Loucy (cell line): ENCODE measurements around the gene AAK1.

ENCODE experiments used
- H2AFZ ChIP-seq: fragments of 200-600 bp; sonication (generic); 2 replicates; pipeline ENCODE4 v1.6.0; 2016; ENCODE audit warnings: antibody characterized with exemption, mild to moderate bottlenecking, low read length, moderate library complexity
- H3F3A ChIP-seq: fragments of 200-600 bp; 2 replicates; pipeline ENCODE4 v1.6.0; 2016; ENCODE audit warnings: antibody characterized with exemption, low read depth, mild to moderate bottlenecking
- H3K27me3 ChIP-seq: fragments of 200-600 bp; sonication (generic); 2 replicates; pipeline ENCODE4 v1.6.1; 2014; ENCODE audit warnings: low read length, mild to moderate bottlenecking; ENCODE audit not compliant: insufficient read depth, poor library complexity, severe bottlenecking
- H3K36me3 ChIP-seq: fragments of 200-600 bp; sonication (generic); 2 replicates; pipeline ENCODE4 v1.6.1; 2016; ENCODE audit warnings: low read length; ENCODE audit not compliant: insufficient read depth
- H3K4me1 ChIP-seq: fragments of 200-600 bp; sonication (generic); 2 replicates; pipeline ENCODE4 v1.5.1; 2014; ENCODE audit warnings: low read length, mild to moderate bottlenecking; ENCODE audit not compliant: insufficient read depth, poor library complexity, severe bottlenecking
- H3K4me2 ChIP-seq: fragments of 200-600 bp; sonication (generic); 2 replicates; pipeline ENCODE4 v1.6.0; 2014; ENCODE audit warnings: antibody characterized with exemption, low read length, low read depth, mild to moderate bottlenecking; ENCODE audit not compliant: poor library complexity, severe bottlenecking
- H3K4me3 ChIP-seq: fragments of 200-600 bp; sonication (generic); 2 replicates; pipeline ENCODE4 v1.5.1; 2014; ENCODE audit warnings: low read length, mild to moderate bottlenecking, mixed read lengths; ENCODE audit not compliant: poor library complexity, severe bottlenecking
- H3K79me2 ChIP-seq: fragments of 200-600 bp; sonication (generic); 2 replicates; pipeline ENCODE4 v1.6.1; 2014; ENCODE audit warnings: low read length; ENCODE audit not compliant: insufficient read depth
- H3K9ac ChIP-seq: fragments of 200-600 bp; sonication (generic); 2 replicates; pipeline ENCODE4 v1.6.0; 2014; ENCODE audit warnings: mild to moderate bottlenecking, low read depth, low read length, moderate library complexity; ENCODE audit not compliant: poor library complexity, severe bottlenecking
- H3K9me2 ChIP-seq: fragments of 200-600 bp; sonication (generic); replicated peaks from 2 replicates; pipeline ENCODE4 v1.6.1; 2016; ENCODE audit warnings: low read depth, low read length, mixed read lengths
- H3K9me3 ChIP-seq: fragments of 200-600 bp; sonication (generic); 2 replicates; pipeline ENCODE4 v1.6.1; 2014; ENCODE audit warnings: mild to moderate bottlenecking, antibody characterized with exemption, low read length, low read depth; ENCODE audit not compliant: insufficient read depth
- H4K20me1 ChIP-seq: fragments of 200-600 bp; sonication (generic); 2 replicates; pipeline ENCODE4 v1.6.0; 2014; ENCODE audit warnings: antibody characterized with exemption, low read length, mild to moderate bottlenecking; ENCODE audit not compliant: insufficient read depth, poor library complexity, severe bottlenecking
- EZH2phosphoT487 ChIP-seq: fragments of 200-600 bp; IDR thresholded peaks from 2 replicates; pipeline ENCODE4 v1.6.1; 2018; ENCODE audit warnings: antibody characterized with exemption, mild to moderate bottlenecking, moderate library complexity, borderline replicate concordance
- TF ChIP-seq, protein P1 (sequence below): fragments of 200-600 bp; sonication (generic); conservative IDR thresholded peaks from 2 replicates; pipeline ENCODE4 v1.5.1; 2014; ENCODE audit warnings: mild to moderate bottlenecking, antibody characterized with exemption, low read length

The AAK1 gene

DNA sequence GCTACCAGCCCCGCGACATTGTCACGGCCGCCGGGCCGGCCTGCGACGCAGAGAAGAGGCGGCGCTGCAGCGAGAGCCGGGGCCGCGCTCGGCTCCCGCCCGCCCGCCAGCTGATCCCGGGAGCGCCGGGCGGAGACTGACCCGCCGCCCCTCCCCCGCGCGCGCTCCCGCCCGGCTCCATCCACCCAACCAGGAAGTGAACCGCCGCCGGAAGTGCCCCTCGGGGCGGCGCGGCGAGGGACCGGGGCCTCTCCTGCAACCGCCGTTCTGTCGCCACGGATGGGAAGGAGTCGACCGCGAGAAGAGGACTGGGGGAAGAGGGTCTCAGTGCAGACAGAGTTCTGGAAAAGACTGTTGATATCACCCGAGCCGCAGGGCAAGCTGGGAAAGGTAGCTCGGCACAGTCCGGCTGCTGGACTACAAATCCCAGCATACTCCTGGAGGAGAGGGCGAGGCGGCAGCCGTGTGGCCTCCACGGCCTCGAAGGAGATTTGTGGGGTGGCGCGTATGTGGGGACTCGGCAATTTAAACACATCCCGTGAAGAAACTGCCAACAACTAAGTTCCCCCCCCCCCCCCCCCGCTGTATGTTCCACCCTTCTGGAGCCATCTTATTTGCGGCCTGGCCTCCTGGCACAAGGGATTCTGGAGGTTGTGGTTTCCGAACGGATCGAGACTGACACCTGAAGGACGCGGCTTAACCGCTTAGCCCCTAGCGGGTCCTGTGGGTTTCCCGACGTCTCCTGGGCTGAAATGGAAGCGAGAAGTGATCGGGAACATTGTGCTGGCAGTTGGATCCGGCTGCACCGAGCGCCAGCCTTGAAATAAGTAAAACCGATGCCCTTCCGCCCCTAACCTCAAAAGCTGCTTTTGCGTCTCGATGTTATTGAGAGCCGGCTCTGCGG is at the start of gene AAK1:
TSS of gene AAK1 (minus strand) at position 138 of the 904 bp plus-strand sequence. CDS start 699 bp downstream, outside the sequence.
- Histone ChIP-seq H3K9me3 (no peaks in the 10 kb centered on the region), H4K20me1 (peaks cover 37% of the 10 kb centered on the region), H3K36me3 (no peaks in the 10 kb centered on the region), H3K79me2 (peaks cover 46% of the 10 kb centered on the region), H3K4me1 (peaks cover 67% of the 10 kb centered on the region), H3K9ac (peak within 1 kb of the TSS; percentile 94), H3K4me2 (peak within 1 kb of the TSS; percentile 87), H3F3A (peaks cover 35% of the 10 kb centered on the region), H2AFZ (peak within 1 kb of the TSS; percentile 91), H3K27me3 (no peaks in the 10 kb centered on the region), H3K4me3 (peak within 1 kb of the TSS; percentile 81), H3K9me2 (no peaks in the 10 kb centered on the region)
- no peak for TF ChIP-seq EZH2phosphoT487
- TF ChIP-seq, protein P1, sequence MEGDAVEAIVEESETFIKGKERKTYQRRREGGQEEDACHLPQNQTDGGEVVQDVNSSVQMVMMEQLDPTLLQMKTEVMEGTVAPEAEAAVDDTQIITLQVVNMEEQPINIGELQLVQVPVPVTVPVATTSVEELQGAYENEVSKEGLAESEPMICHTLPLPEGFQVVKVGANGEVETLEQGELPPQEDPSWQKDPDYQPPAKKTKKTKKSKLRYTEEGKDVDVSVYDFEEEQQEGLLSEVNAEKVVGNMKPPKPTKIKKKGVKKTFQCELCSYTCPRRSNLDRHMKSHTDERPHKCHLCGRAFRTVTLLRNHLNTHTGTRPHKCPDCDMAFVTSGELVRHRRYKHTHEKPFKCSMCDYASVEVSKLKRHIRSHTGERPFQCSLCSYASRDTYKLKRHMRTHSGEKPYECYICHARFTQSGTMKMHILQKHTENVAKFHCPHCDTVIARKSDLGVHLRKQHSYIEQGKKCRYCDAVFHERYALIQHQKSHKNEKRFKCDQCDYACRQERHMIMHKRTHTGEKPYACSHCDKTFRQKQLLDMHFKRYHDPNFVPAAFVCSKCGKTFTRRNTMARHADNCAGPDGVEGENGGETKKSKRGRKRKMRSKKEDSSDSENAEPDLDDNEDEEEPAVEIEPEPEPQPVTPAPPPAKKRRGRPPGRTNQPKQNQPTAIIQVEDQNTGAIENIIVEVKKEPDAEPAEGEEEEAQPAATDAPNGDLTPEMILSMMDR = no peak

DNA sequence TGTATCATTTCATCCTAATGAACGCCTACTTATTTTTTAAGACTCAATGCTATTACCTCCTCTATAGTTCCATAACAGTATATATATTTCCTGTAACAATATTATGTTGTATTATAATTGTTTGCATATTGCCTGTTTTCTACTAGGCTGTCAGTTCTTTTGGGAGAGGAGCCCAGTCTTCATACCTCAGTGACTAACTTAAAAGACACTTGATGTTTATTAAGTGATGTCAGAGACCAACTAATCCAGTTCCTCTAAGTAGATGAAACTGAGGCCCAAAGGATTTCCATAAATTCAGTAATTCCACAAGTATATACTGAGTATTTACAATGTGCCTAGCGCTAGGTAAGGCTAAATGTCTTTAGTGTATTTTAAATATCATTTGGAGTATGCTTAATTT is 48.9 kb upstream of the AAK1 start:
- Histone ChIP-seq H3K27me3 (no peaks in the 10 kb centered on the region), H3K9me3 (no peaks in the 10 kb centered on the region), H3K36me3 (no peaks in the 10 kb centered on the region), H3K4me1 (peaks cover 35% of the 10 kb centered on the region), H3K79me2 (no peaks in the 10 kb centered on the region), H3K9ac (no peak overlapping the region), H3K9me2 (no peaks in the 10 kb centered on the region), H4K20me1 (no peaks in the 10 kb centered on the region), H3K4me3 (no peak overlapping the region), H2AFZ (no peak overlapping the region), H3F3A (peaks cover 5% of the 10 kb centered on the region; the same call in 1 of the 2 replicates), H3K4me2 (peak overlapping the region; percentile 72)
- no peak for TF ChIP-seq EZH2phosphoT487
- TF ChIP-seq, protein P1 = no peak

DNA sequence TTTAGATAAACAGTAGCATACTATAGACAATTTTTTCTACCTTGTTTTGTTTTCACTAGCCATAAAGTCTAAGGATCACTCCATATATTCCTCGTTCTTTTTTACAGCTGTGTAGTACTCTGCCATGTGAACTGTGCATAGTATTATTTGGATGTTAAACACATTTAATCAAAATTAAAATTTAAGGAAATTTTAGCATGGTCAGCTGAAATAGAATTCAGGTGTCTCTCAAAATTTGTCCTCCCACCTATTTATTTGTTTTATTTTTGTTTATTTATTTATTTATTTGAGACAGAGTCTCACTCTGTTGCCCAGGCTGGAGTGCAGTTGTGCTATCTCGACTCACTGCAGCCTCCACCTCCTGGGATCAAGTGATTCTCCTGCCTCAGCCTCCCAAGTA is 46.4 kb upstream of the AAK1 start:
- Histone ChIP-seq H3K9ac (no peak overlapping the region), H3K36me3 (no peaks in the 10 kb centered on the region), H3K9me2 (no peaks in the 10 kb centered on the region), H3K4me2 (no peak overlapping the region), H3K4me3 (no peak overlapping the region), H3K79me2 (no peaks in the 10 kb centered on the region), H4K20me1 (no peaks in the 10 kb centered on the region), H3K27me3 (no peaks in the 10 kb centered on the region), H2AFZ (no peak overlapping the region), H3K4me1 (peaks cover 35% of the 10 kb centered on the region), H3F3A (peaks cover under 1% of the 10 kb centered on the region; the same call in 1 of the 2 replicates), H3K9me3 (no peaks in the 10 kb centered on the region)
- TF ChIP-seq, protein P1 = no peak
- TF ChIP-seq EZH2phosphoT487 = no peak
